ENCODE data around the gene LATS2.

- TF ChIP-seq CTCF (tag by site-specific recombination; IDR thresholded peaks at IDR 0.05): no peak
- no peak for TF ChIP-seq ZNF121 (tag by site-specific recombination; IDR thresholded peaks at IDR 0.05)
- no peak for TF ChIP-seq SP2 (tag by site-specific recombination; IDR thresholded peaks at IDR 0.05)
- TF ChIP-seq OVOL3 (tag by site-specific recombination; IDR thresholded peaks at IDR 0.05): no peak
- no peak for TF ChIP-seq PATZ1 (tag by site-specific recombination; IDR thresholded peaks at IDR 0.05)
- no peak for TF ChIP-seq ZFP41 (tag by site-specific recombination; IDR thresholded peaks at IDR 0.05; ENCODE audit: borderline replicate concordance)
- TF ChIP-seq, protein P1, sequence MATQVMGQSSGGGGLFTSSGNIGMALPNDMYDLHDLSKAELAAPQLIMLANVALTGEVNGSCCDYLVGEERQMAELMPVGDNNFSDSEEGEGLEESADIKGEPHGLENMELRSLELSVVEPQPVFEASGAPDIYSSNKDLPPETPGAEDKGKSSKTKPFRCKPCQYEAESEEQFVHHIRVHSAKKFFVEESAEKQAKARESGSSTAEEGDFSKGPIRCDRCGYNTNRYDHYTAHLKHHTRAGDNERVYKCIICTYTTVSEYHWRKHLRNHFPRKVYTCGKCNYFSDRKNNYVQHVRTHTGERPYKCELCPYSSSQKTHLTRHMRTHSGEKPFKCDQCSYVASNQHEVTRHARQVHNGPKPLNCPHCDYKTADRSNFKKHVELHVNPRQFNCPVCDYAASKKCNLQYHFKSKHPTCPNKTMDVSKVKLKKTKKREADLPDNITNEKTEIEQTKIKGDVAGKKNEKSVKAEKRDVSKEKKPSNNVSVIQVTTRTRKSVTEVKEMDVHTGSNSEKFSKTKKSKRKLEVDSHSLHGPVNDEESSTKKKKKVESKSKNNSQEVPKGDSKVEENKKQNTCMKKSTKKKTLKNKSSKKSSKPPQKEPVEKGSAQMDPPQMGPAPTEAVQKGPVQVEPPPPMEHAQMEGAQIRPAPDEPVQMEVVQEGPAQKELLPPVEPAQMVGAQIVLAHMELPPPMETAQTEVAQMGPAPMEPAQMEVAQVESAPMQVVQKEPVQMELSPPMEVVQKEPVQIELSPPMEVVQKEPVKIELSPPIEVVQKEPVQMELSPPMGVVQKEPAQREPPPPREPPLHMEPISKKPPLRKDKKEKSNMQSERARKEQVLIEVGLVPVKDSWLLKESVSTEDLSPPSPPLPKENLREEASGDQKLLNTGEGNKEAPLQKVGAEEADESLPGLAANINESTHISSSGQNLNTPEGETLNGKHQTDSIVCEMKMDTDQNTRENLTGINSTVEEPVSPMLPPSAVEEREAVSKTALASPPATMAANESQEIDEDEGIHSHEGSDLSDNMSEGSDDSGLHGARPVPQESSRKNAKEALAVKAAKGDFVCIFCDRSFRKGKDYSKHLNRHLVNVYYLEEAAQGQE (tag by site-specific recombination; IDR thresholded peaks at IDR 0.05): no peak
- no peak for TF ChIP-seq ATF2 (tag by site-specific recombination; IDR thresholded peaks at IDR 0.05; ENCODE audit: low read depth)
- TF ChIP-seq OSR2 (tag by site-specific recombination; IDR thresholded peaks at IDR 0.05): no peak
- TF ChIP-seq SETDB1 (IDR thresholded peaks at IDR 0.05; ENCODE audit: insufficient read length, low read length): no peak
- TF ChIP-seq ZNF785 (tag by site-specific recombination; IDR thresholded peaks at IDR 0.05): no peak
Measured at GRCh38 chr13:20981370-20982095, 79.9 kb downstream of the LATS2 start.

Data from HEK293 (cell line).